Measurements from ENCODE around the gene ATAD3C.
"Not testable (repeated sequence)": the region's sequence is repeated elsewhere in the genome, so short reads cannot be mapped to it uniquely, and the experiment has no call there.

The ATAD3C gene

GRCh38 chr1:1513675-1514074, 64.2 kb downstream of the ATAD3C start:
- DNase-seq = not testable (repeated sequence)

GRCh38 chr1:1514376-1514775, 64.9 kb downstream of the ATAD3C start:
- not testable (repeated sequence) for DNase-seq

GRCh38 chr1:1516923-1517322, 67.4 kb downstream of the ATAD3C start:
- not testable (repeated sequence) for DNase-seq

GRCh38 chr1:1517973-1518620, 68.6 kb downstream of the ATAD3C start:
- DNase-seq = no peak

GRCh38 chr1:1518621-1519007, 69.1 kb downstream of the ATAD3C start:
- not testable (repeated sequence) for DNase-seq
